NCI-H510A (cell line): ENCODE data around the gene CACNG4.
A peak's percentile ranks its signal among the peaks of the same experiment; 100 is the strongest.

Source experiments
- DNase-seq: peaks from one replicate; lab custom pipeline; 2025; lab: John Stamatoyannopoulos, UW

Gene CACNG4

DNA sequence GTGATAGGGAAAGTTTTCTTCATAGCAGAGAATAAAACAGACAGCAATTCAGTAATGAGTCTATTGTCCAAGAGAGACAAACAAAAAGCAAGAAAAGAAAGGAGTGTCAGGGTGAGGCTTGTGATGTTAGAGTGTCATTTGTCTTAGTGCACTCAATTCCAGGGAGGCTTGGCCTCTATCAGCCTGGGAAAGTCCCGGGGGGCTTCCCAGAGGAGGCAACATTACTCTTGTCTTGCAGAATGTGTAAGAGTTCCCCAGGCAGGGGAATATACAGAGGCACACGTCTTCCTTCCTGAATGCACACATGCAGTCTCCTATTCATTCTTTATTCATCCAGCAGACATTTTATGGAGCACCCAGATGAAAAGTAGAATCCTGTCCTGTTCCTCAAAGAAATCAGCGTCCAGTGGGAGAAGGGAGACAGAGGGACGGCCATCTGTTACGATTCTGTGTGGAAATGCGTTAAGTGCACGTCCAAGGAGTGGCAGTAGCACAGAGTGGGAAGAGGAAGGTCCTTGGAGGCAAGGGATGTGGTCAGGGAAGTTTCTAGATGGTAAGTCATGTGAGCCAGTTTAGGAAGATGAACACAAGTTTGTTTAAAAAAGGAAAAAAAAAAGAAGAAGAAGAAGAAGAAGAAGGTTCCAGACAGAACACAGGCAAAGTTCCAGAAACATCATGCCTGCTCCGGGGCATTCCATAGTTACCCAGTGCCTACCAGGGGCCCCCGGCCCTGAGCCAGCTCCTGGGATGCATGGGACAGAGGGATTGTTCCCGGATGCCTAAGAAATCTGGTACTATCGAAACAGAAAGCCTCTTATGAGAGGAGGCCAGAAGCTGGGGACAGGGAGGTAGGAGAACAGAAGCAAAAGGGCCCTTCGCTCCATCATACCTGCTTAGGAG, 21.1 kb downstream of the CACNG4 start:
- no peak for DNase-seq

DNA sequence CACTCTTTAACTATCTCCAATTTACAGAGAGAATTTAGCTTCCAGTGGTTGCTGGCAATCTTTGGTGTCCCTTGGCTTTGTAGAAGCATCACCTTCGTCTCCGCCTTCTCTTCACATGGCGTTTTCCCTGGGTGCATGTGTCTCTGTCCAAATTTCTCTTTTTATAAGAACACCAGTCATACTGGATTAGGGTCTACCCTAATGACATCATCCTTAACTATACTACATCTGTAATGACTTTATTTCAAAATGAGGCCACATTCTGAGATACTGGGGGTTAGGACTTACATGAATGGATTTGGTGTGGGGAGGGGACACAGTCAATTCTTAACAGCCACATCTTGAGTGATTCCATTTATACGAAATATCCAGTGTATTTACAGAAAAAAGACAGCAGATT, 22.2 kb downstream of the CACNG4 start:
- DNase-seq = no peak

DNA sequence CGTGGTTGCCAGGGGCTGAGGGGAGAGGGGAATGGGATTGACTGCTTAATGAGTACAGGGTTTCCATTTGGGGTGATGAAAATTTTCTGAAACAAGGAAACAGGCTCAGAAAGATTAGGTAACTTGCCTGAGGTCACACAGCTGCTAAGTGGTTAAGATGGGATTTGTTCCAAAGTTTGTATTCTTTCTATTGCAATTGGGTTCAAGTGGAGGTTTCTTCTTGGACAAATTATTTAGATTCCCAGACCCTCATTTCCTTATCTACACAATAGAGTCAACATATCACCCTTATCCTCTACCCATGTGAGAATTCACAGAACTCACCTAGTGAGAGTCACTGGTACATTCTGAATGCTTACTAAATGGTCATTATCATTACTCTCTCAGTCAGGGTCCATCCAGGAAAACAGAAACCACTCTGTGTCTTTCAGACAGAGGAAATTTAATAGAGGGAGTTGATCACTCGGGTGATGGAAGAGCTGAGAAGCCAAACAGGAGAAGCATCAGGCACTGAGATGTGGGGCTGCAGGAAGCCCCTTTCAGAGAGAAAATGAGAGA, 22.6 kb downstream of the CACNG4 start:
- no peak for DNase-seq

DNA sequence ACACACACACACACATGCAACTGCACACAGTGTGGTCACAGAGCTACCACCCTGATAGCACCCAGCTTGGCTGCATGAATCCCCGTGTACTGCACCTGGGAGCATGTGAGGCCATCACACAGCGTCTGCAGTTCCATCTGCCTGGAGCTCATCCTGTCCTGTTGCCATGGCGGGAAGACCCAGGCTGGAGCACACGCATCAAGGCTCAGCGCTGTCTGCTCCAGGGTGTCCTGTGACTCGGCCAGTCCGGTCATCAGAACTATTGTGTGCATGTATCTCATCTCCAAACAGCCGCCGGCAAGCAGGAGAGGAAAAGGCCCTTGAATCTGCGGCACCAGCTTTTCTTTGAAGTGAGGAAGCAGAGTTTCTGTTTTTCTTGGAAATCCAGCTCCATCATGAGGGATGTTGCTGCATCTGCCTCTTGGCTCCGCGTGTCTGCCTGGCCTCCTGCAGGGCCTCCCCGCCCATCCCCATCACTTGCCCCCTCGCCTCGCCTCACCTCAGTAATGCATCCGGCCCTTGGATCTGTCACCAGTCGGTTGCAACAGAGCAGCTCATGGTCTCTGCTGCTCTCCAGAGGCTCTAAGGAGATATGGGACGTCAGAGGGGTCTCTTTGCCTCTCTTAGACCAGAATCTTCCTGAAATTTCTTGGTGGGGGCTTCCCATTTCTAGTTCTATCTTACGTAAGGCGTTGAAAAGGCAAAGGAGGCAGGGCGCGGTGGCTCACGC, 23.7 kb downstream of the CACNG4 start:
- DNase-seq = no peak

DNA sequence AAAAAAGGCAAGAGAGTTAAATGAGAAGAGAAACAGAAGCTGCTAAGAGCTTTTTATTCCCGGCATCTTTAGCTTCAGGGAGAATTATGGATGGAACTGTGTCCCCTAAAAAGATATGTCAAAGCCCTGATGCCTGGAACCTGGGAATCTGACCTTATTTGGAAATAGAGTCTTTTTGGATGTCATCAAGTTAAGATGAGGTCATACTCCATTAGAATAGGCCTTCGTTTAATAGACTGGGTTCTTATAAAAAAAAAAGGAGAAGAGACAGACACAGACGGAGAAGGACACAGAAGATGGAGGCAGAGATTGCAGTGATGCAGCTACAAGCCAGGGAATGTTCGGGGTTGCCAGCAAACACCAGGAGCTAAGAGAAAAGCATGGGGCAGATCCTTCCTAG, 24.6 kb downstream of the CACNG4 start:
- no peak for DNase-seq

DNA sequence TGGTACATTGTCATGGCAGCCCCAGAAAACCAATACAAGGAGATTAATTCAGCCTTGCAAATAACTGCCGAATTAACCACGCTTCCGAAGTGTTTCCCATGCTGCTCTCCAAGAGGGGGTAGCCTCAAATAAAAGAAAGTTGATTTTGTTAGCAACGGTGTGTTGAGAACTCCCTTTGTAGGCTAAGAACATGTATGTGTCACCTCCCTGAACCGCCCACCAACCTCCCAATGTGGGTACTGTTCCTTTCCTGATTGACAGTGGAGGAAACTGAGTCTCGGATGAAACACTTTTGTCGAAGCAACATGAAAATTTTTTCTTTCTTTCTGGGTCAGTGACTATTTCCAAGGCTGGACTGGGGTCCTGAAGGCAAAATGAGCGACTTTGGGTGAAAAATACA, 25.1 kb downstream of the CACNG4 start:
- no peak for DNase-seq

DNA sequence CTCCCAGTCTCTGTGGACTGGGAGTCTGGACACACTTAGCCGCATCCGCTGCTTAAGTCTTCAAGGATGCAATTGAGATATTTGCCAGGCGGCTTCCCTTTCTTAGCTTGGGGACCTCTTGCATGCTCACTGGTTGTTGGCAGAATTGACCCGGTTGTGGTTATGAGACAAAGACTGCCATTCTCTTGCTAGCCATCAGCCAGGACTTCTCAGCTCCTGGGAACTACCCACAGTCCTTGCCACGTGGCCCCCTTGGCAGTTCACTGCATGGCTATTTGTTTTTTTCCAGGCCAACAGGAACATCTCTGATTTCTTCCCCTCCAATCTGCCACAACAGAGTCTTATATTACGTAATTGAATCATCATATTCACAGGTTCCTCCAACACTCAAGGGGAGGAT, 25.5 kb downstream of the CACNG4 start:
- no peak for DNase-seq

DNA sequence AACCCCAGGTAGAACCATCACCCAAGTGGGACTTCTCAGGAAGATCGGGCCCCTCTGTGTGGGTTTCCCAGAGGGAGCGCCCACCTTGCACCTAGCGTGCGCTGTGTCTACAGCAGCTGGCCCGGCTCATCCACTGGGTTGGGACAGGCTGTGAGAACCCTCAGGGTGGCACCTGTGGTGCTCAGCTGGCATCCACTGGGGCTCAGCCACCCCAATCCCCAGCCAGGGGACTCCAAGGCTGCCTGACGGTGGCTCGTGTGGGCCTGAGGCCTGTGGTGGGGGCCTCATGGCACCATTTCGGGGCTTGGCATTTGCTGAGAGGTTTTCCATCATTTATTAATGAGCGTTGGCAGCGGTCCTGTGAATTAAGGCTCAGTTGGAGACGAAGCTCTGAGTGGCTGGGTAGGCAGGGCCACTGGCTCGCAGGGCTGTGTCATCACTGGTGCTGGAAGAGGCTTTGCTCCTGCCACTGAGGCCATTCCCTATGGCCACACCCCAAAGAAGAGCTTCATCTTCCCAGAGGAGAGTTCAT, 28.5 kb downstream of the CACNG4 start:
- DNase-seq = no peak

DNA sequence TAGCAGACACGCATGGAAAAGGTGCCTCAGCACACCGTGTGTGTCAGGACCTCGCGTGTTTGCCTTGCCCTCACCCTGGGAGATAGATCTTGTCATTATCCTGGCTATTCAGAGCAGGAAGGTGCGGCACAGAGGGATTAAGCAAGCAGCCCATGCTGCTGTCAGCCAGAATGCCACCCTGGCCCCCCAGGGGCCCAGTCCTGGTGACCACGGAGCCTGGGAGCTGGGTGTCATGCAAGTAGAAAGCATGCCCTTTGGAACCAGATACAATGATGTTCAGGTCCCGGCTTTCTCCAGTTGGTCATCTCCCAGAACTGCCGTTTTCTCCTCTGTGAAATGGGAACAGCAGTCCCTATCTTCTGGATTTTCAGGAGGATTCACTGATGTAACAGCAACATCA, 29.9 kb downstream of the CACNG4 start:
- DNase-seq = no peak

DNA sequence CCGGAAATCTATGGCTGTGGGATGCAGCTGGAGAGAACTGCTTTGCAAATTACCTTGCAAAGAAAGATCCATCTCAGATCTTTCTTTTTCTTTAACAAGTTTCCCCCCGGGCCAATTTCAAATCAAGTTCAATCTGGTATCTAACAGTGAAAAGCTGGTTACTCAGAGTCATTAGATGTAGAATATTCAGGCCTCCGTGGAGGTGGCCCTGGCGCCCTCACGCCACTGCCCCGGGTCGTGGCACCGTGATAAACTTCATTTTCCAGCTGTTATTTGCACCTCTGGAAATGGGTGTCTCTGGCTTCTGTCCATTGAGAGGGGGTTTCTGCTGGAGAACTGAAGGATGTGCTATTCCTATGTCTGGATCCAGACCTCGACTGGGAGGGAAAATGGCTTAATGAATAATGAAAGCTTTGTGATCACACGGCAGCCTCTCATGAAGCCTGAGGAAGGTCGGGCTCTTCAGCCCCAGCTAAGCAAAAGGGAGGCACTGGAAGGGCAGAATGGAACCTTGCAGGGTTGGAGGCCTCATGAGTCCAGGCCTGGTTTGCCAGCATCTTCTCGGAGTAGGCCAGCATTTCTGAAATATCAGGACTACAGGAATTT, 30.5 kb downstream of the CACNG4 start:
- DNase-seq = no peak

DNA sequence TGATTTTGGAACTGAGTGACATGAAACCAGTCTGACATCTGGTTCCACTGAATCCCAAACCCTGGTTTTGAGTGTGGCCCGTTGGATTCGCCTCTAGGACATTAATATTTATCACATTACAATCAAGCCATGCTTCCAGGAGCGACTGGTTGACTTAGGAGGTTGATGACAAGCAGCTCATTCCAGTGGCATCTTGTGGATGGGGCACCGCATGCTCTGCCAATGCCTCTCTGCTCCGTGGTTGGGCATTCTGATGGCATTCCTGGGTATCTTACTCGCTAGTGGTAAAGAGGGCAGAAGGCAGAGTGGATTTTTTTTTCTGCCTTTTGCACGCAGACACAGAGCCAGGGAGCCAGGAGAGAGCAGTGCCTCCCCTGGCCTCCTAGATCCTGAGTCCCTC, 31.4 kb downstream of the CACNG4 start:
- no peak for DNase-seq

DNA sequence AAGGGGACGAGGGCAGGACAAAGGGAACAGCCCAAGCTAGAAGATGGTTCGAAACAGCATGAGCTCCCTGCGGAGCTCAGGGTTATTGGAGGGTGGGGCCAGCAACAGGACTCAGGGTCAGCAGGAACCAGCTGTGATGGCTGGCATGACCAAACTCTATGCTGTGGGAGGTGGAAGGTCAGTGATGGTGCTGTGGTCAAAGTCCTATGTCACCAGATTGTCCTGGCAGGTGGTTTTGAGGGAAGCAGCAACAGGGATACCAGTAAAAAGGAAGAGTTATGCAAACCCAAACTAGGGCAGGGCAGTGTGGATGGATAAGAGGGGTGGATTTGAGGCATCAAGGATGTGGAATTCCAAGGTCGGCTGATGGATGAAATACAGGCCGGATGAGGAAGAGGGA, 32.4 kb downstream of the CACNG4 start:
- no peak for DNase-seq

DNA sequence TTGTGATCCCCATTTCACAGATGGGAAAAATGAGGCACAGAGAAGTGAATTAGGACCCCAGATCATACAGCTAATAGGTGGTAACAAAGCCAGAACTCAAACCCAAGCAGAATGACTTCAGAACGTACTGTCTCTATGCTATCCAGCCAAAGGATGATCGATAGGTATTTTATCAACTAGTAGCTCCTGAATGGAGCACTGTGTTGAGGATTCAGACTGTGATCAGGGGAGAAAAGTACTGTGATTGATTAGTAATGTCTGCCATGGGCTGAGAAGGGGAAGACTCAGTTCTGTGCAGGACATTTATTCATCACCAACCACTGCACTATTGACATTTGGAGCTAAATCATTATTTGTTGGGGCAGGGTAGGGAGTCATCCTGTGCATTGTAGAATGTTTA, 38.7 kb downstream of the CACNG4 start:
- DNase-seq = no peak

DNA sequence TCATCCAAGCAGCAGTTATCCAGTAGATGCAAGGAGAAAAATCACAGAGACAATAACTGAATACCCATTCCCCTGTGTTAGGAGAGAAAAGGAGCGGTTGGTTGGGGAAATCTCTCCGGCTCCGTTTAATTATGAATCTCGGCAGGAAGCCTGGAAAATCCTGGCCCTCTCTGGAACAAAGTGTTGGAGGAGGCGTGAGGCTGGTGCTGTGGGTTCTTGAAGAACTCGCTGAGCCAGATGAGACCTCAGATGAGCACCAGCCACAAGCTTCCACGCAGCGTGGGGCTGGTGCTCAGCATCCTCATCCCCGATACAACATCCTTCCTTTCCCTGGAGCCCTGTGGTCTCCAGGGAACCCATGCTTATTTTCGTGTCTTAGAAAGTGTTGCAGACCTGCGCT, 39.7 kb downstream of the CACNG4 start:
- DNase-seq = no peak

DNA sequence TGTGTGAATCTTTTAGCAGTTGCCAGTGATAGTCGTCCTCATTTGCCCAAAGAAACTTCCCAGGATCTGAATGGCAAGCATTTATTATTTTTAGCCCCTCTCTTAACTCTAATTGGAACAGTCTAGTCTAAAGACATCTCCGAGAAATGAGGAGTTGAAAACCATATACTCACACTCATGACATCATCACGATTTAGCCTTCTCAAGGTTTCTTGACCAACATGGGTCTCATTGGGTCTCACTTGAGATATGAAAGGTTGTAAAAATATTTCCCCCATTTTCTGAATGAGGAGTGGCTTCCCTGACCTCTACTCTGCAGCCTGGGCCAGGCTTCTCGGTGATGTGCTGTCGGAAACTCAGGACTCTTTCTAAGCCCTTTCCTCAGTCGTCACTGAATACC, 42.8 kb downstream of the CACNG4 start:
- DNase-seq = no peak

DNA sequence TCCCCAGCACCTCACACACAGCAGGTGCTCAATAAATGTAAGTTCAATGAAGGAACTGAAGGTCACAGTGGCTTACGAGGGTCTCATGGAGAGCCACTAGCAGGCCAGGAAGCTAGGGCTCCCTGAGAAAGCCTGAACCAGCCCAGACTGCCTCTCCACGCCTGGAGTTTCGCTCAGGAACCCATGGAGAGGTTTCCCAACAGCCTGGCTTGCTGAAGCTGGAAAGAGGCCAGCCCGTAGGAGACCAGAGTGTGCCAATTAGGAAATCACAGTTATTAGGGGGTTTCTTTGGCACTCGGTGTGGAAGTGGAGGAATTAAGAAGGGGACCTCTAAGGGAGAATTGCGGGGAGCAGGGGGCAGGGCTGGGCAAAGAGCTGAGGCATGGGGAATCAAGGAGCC, 43.6 kb downstream of the CACNG4 start:
- DNase-seq = no peak

DNA sequence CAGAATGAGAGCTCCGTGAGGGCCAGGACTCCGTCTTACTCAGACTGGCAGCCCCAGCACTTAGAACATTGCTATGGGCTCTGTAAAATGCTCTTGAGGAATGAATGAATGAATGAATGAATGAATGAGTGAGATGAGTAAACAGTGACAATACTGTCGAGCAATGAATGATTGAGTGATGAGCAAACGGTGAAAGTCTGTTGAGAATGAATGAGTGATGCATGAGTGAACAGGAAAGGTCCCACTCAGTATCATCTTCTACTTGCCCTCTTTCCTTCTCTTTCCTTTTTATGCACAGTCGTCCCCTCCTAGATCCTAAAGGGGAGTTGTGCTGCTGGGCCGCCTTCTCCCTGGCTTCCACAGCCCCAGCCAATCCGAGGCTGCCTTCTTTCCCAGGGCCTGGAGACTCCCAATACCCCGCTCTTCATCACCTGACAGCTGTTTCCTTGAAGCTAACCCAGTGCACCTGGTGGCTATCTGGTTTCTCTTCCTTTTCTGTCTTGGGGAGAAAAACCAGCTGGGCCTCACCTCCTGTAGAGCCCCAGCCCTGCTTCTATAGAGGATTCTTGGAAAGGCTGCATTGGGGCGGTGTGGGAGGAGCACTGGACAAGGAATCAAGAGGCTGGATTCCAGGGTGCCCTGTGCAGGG, 47.1 kb downstream of the CACNG4 start:
- peak; percentile 2 for DNase-seq

DNA sequence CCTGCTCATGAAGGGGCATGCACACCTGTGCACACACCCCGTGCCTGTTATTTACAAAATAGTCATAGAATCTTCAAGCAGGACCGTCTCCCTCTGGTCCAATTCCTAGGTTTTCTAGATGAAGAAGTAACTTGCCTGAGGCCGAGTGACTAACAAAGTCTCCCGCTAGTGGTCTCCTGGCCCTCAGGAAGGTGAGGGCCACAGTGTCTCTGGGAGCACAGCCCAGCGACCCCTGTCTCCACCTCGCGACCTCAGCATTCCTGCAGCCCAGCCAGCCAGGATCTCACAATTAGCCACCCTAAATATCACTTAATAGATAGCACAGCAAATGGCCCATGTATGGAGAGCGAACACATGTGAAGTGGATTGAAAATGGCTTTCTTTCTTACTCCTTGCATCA, 49.4 kb downstream of the CACNG4 start:
- no peak for DNase-seq

DNA sequence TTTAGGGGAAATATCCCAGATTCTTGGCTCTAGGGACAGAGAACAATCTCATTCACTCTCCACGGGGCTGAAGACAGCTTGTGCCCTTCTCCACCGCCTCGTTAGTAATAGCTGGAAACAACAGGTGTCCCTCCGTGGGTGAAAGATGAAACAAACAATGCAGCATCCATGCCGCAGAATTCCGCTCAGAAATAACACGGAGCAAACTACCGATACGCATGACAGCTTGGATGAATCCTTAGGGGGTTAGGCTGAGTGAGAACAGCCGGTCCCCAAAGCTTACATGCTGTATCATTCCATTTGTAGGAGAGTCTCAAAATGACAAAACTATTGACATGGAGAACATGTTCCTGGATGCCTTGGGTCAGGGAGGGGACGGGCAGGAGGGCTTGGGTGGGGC, 50.5 kb downstream of the CACNG4 start:
- DNase-seq = no peak

DNA sequence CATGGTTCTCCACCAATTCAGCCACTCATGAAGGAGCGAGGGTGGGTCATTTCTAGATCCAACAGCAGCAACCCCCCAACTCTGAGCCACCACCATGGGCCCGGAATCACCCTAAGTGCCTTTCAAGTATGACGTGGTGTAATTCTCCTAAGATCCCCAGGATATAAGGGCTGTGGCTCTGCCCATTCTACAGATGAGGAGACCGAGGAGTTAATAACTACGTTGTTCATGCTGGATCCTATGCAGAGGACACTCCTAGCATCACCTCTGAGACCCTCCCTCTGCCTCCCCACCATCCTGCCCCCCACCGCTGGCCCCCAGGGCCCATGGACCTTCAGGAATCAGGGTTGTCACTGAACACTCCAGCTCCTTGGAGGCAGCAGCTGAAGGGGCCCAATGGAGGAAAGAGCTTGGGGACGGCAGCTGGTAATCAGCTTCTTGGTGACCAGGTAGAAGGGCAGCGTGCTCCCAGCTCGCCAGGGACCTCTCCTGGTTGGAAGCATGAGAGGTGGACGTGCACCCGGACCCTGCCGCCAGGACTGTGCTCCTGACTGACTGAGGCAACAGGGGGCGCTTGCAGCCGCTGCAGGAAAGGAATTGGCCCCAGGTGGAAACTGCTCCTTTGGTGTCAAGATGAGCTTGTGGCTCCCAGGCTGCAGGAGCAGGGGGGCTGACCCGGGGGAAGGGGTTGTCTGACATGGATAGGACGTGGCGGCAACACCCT, 51.7 kb downstream of the CACNG4 start:
- no peak for DNase-seq

DNA sequence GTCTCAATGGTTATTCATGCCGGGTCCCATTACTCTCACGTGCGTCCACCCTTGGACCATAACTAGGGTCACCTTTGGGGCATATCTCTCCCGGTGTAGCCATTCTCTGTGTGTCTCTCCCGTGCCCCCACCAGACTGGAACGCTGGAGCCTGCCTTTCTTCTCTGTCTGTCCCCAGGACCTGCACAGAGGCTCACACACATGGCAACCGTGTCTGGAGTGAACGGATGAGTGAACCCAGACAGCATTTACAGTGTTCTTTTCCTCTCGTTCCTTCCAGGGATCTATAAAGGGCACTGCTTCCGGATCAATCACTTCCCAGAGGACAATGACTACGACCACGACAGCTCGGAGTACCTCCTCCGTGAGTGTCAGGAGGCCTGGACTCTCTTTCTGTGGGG, 53.4 kb downstream of the CACNG4 start:
- DNase-seq = no peak
